A549 (cell line): ENCODE measurements around the gene SHISAL1.

Experiments used
- CEBPB ChIP-seq, 2 experiments: fragments of >200 bp in 1 of 2; sonication (Bioruptor Twin) in 1 of 2; formaldehyde crosslinking in 1 of 2; IDR thresholded peaks; 2 replicates each; pipeline ENCODE4 v1.6.1; 2012 to 2016
- EP300 ChIP-seq, 2 experiments: fragments of >200 bp; sonication (Bioruptor Twin); formaldehyde crosslinking; IDR thresholded peaks; 2 replicates in 1 of 2; 3 replicates in 1 of 2; pipeline ENCODE4 v1.6.1; 2016 to 2017
- GATA3 ChIP-seq: IDR thresholded peaks from 2 replicates; pipeline ENCODE4 v1.6.1; 2012; ENCODE audit warnings: borderline replicate concordance
- JUN ChIP-seq, 2 experiments: fragments of >200 bp; sonication (Bioruptor Twin); formaldehyde crosslinking; IDR thresholded peaks; 2 replicates in 1 of 2; 3 replicates in 1 of 2; pipeline ENCODE4 v1.6.1; 2016 to 2017
- JUNB ChIP-seq: fragments of >200 bp; sonication (Bioruptor Twin); formaldehyde crosslinking; IDR thresholded peaks from 2 replicates; pipeline ENCODE4 v1.6.1; 2016
- NR3C1 ChIP-seq: fragments of >200 bp; sonication (Bioruptor Twin); formaldehyde crosslinking; IDR thresholded peaks from 3 replicates; pipeline ENCODE4 v1.6.1; 2017
- PHF8 ChIP-seq: fragments of 200-600 bp; sonication (generic); IDR thresholded peaks from 2 replicates; pipeline ENCODE4 v1.6.1; 2016; ENCODE audit warnings: low read depth, mild to moderate bottlenecking, antibody characterized with exemption, moderate library complexity, borderline replicate concordance
- POLR2A ChIP-seq: IDR thresholded peaks from 2 replicates; pipeline ENCODE4 v1.6.1; 2012; ENCODE audit warnings: mild to moderate bottlenecking, low read length
- ZC3H11A ChIP-seq: fragments of 450-650 bp; IDR thresholded peaks from 2 replicates; pipeline ENCODE4 v1.6.1; 2014; ENCODE audit warnings: antibody characterized with exemption, mild to moderate bottlenecking
- TF ChIP-seq, protein P1 (sequence below): fragments of >200 bp; sonication (Bioruptor Twin); formaldehyde crosslinking; IDR thresholded peaks from 3 replicates; pipeline ENCODE4 v1.5.1; 2016
- TF ChIP-seq, protein P2 (sequence below): fragments of 450-650 bp; IDR thresholded peaks from 2 replicates; pipeline ENCODE4 v1.6.1; 2014; ENCODE audit warnings: antibody characterized with exemption

DNA sequence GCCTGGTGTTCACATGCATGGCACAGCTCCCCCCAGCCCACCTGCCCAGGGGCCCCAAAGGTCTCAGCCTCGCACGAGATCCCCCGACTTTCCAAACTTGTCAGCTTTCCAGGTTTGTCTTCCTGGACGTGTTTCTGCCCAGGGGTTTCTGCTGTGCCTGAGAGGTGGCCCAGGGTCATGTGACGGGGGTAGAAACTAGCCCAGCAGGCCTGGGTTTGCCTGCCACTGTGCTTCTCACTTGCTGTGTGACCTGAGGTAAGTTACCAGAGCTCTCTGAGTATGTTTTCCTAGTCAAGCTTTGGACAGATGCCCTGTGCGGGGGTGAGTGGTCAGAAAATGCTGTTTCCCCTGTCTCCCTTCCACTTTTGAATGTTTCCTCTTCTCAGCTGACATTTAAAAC lies 38.3 kb upstream of the SHISAL1 start:
- TF ChIP-seq, protein P1, sequence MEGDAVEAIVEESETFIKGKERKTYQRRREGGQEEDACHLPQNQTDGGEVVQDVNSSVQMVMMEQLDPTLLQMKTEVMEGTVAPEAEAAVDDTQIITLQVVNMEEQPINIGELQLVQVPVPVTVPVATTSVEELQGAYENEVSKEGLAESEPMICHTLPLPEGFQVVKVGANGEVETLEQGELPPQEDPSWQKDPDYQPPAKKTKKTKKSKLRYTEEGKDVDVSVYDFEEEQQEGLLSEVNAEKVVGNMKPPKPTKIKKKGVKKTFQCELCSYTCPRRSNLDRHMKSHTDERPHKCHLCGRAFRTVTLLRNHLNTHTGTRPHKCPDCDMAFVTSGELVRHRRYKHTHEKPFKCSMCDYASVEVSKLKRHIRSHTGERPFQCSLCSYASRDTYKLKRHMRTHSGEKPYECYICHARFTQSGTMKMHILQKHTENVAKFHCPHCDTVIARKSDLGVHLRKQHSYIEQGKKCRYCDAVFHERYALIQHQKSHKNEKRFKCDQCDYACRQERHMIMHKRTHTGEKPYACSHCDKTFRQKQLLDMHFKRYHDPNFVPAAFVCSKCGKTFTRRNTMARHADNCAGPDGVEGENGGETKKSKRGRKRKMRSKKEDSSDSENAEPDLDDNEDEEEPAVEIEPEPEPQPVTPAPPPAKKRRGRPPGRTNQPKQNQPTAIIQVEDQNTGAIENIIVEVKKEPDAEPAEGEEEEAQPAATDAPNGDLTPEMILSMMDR, result no peak
- TF ChIP-seq EP300 (IDR thresholded peaks at IDR 0.05) (no peak), CEBPB (IDR thresholded peaks at IDR 0.05) (no peak), POLR2A (no peak), JUN (IDR thresholded peaks at IDR 0.05) (no peak), JUNB (no peak), GATA3 (no peak), ZC3H11A (no peak), NR3C1 (no peak), PHF8 (no peak)
- TF ChIP-seq, protein P2, sequence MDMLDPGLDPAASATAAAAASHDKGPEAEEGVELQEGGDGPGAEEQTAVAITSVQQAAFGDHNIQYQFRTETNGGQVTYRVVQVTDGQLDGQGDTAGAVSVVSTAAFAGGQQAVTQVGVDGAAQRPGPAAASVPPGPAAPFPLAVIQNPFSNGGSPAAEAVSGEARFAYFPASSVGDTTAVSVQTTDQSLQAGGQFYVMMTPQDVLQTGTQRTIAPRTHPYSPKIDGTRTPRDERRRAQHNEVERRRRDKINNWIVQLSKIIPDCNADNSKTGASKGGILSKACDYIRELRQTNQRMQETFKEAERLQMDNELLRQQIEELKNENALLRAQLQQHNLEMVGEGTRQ, result no peak
